Left ventricle myocardium superior (tissue), 1 donor: ENCODE measurements around the gene KIAA1614. TPM values are rescaled to one million over a fixed set of nuclear protein-coding genes. Genes with fewer than 3 reads are reported as not detected.
"Not testable (repeated sequence)": the region's sequence is repeated elsewhere in the genome, so short reads cannot be mapped to it uniquely, and the experiment has no call there.

Source experiments
- ATAC-seq: fragments of 200-7000 bp; cut with Tn5 transposase; one replicate; pipeline ENCODE4 v1.9.1; 2020; ENCODE audit warnings: mild to moderate bottlenecking, moderate library complexity
- DNase-seq: peaks from one replicate; pipeline ENCODE4 v3.0.0-alpha.2; 2020
- intact Hi-C: fragments of 100-400 bp; cut with micrococcal nuclease; formaldehyde crosslinking; loops from one replicate; pipeline ENCODE4 v1.11.0; 2022
- total RNA-seq: library from RNA; stranded (reverse); fragmentation: NEBNext Ultra II Directional; extraction: Animal tissue kit (Norgen Biotek cat#: 25700); gene quantifications from one replicate; pipeline ENCODE4 v1.2.1, GENCODE V29; 2021
- donor health status: DM: no; HTN: yes; CAD: no; lungs with severe emphysema.

The KIAA1614 gene
- total RNA-seq, 1 donor from 2014 or later: 7.0 TPM

DNA sequence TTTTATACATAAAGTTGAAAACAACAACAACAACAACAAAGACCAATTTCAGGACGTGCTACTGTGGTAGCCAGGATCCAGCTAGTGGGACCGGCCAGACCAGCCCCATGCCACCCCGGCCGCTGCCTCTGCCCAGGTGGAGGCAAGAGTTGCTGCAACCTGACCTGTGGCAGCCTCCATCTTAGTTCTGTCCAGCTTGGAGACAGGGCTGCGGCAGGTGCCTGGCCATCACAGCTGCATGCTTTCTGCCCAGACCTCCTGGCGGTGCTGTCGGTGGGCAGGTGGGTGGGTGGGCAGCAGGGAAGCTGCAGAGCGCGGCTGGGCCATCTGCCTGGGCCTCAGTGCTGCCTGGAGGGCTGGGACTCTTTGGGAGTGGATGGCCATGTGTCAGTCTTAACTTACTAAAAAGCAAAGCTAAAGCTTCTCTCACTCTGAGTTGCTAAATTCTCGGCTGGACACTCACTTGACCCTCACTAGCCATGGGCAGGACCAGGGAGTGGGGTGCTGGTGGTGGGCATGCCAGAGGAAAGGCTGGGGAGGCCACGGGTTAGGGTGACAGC lies 38.6 kb downstream of the KIAA1614 start:
- ATAC-seq: no peak
- no peak for DNase-seq
- intact Hi-C loops: no loop called here

GRCh38 chr1:180951836-180952656 lies 39.3 kb downstream of the KIAA1614 start:
- intact Hi-C loops: no loop called here
- ATAC-seq: no peak
- no peak for DNase-seq

DNA sequence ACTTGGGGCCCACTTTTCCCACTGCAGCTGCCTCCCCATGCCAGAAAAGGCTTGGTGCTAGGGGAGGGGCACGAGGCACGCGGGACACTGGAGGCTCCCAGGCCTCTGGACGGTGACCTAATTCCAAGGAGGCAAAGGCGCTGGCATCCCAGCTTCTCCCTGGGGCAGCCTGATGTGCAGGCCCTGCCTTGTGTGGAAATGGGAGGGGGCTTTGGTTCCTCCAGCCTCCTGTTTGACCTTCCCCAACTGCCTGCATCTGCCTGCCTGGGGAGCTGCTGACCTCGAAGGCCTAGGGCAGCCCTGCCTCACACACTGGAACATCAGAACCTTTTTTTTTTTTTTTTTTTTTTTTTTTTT lies 39.9 kb downstream of the KIAA1614 start:
- ATAC-seq (no peak), DNase-seq (no peak)
- intact Hi-C loops: no loop called here

DNA sequence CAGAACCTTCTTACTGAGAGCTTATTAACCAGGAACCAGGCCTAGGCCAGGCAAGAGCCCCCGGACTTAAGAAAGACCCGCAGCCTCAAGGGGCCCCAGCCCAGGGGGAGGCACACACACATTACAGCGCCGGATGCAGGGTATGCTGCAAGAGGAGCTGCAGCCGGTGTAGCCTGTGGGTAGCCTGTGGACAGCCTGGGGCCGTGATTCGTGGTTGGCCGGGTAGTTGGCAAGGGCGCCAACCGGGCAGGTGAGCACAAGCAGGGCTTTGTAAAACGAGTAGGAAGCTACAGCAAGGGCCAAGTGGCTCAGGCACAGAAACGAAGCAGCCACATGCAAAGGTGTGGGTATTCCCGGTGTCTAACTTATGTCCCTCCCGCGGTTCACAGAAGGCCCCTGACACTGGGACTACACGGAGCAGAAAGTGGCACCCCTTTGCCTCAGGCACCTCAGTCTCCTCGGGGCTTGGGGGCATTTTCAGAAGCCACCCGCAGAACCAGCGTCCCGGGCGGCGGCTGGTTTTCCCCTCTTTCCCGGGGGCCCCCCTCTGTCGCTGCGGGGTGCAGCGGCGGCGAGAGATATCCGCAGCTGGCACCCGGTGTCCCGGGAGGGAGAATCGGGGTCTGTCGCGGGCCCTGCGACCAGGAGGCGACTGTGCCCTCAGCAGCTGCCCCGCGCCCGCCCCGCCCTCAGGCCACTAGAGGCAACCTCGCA lies 40.8 kb downstream of the KIAA1614 start:
- intact Hi-C loops: no loop called here
- peak; percentile 6 for ATAC-seq
- no peak for DNase-seq

DNA sequence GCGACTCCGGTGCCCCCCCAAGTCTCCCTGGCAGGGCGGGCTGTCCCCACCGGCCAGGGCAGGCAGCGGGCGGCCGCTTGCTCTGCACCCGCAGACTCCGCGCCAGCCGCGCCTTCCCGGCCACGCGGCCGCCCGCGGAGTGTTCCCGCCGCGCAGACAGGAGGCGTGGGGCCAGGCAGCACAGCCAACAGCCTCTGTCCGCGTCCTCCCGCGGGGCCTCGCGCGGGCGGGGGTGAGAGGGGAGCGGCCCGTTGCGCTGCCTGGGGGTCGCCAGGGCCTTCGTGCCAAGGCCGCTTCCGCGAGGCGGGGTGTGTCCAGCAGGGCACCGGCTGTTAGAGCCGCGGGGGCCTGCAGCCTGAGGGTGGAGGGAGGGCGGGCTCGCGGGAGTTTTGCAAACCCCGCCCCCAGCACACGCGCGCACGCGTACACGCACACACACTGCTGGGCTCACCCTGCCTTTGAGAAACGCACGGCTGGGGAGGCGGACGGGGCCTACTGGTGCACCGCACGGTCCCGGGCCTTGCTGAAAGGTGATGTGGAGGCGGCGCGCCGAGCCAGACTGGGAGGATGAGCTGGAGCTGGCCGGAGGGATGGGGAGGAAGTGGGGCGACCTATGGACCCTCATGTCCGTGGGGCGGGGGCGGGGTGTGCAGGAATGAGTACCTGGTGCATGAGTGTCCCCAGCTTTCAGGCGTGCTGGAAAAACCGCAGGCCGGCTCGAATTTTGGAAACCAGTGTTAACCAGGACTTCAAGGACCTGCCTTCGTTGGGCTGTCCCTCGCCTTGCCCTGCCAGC lies 41.5 kb downstream of the KIAA1614 start:
- ATAC-seq (peak; percentile 90), DNase-seq (peak; percentile 76)
- intact Hi-C loops: no loop called here

DNA sequence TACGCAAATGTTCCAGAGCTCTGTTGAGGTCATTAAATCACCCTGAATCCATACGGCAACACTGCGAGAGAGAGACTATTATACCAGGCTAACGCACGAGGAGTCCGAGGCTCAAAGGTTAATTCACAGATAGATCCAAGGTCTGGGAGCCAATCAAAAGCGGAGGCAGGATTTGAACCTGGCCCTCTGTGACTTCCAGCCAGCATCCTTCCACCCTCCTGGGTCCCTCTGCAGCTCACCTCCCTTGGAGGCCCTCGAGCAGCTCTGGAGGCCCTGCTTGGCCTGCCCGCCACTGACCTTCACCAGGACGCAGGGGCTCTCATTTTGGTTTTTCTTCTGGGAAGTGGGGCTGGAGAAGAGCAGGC lies 42.1 kb downstream of the KIAA1614 start:
- DNase-seq: no peak
- intact Hi-C loops: no loop called here
- ATAC-seq: no peak

- no peak for DNase-seq
- intact Hi-C loops: no loop called here
- no peak for ATAC-seq
These were observed 43.4 kb downstream of the KIAA1614 start for GRCh38 chr1:180956028-180956640.

- DNase-seq, ATAC-seq, intact Hi-C loops: not testable (repeated sequence)
These were observed 46.9 kb downstream of the KIAA1614 start for GRCh38 chr1:180959620-180960019.

- intact Hi-C loops: no loop called here
- DNase-seq: no peak
- no peak for ATAC-seq
These were observed 48.9 kb downstream of the KIAA1614 start for GRCh38 chr1:180961622-180962021.

DNA sequence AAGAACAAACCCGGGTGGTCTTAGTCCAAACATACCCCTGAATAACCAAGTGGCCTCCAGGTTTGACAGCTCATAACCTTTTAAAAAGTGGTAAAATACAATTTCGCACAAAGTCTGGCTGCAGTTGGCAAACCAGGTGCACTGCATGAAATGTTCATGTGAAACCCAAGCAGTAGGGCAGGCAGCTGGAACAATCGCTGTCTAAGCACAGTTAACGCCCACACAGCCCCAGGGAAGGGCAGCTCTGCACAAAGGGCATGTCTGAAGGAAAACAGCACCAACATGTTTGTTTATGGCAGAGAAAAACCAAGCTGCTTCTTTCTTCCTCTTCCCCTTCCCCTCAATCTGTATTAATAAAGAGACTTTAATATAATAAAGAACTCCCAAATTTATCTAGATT lies 49.5 kb downstream of the KIAA1614 start:
- intact Hi-C loops: no loop called here
- ATAC-seq: no peak
- DNase-seq: no peak

DNA sequence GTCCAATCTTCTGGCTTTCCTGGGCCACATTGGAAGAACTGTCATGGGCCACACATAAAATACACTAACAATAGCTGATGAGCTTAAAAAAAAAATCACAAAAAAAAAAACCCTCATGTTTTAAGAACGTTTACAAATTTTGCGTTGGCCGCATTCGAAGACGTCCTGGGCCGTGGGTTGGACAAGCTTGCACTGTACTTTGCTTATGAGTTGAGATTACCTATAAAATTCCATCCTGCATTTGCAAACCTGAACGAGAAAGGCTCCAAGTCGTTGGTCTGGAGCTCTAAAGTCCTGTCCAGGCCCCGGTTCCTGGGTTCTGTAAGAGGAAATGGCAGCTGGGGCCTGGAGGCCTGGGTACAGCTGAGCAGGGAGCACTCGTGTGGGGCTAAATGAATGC lies 51.4 kb downstream of the KIAA1614 start:
- intact Hi-C loops: no loop called here
- ATAC-seq (no peak), DNase-seq (no peak)

DNA sequence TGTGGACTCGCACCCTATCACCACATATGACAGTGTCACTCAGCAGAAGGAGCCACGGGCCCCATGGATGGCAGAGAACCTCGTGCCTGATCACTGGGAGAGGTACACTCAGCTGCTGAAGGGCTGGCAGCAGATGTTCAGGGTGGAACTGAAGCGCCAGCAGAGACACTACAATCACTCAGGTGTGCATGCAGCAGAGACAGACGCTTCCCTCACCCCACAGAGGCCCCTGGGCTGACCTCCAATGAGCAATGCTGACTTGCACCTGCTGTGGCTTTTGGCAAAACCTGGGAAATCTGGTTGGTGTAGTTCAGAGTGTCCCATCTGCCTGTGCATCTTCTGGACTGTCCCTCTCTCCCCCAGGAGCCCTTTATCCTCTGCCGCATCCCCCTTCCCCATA lies 51.9 kb downstream of the KIAA1614 start:
- ATAC-seq: no peak
- intact Hi-C loops: no loop called here
- DNase-seq: no peak

DNA sequence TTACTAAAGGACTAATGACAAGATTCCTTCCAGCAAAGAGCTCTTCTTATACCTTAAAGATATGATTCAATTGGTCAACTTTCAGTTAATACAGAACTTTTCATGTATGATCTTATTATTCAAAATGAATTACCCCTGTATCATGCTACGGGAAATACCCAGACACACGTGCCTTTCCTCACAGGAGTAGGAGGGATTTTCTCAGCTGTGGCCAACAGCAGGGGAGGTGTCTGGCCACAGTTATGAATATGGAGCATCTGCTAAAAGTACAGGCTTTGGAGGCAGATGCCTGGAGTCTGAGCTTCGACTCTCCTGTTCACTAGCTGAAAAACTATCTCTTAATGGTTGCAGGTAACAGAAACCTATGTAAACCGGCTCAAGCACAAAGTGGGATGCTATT lies 53.6 kb downstream of the KIAA1614 start:
- no peak for DNase-seq
- intact Hi-C loops: no loop called here

GRCh38 chr1:180966744-180967536 lies 54.2 kb downstream of the KIAA1614 start:
- ATAC-seq: no peak
- DNase-seq: no peak
- intact Hi-C loops: no loop called here

More for the DNA sequence above, 53.6 kb downstream of the KIAA1614 start:
- no peak for ATAC-seq

GRCh38 chr1:180967558-180967957 lies 54.9 kb downstream of the KIAA1614 start:
- intact Hi-C loops: no loop called here
- no peak for ATAC-seq
- no peak for DNase-seq

- DNase-seq, intact Hi-C loops: not testable (repeated sequence)
- peak; percentile 37 for ATAC-seq
These were observed 56.1 kb downstream of the KIAA1614 start for GRCh38 chr1:180968834-180969233.

GRCh38 chr1:180969434-180969833 lies 56.7 kb downstream of the KIAA1614 start:
- intact Hi-C loops: no loop called here
- no peak for ATAC-seq
- no peak for DNase-seq

- ATAC-seq: no peak
- intact Hi-C loops: no loop called here
- DNase-seq: no peak
These were observed 57.8 kb downstream of the KIAA1614 start for GRCh38 chr1:180970333-180971079.
